SK-N-SH (cell line): Measurements from ENCODE around the gene PFDN1. TPM values are rescaled to one million over a fixed set of nuclear protein-coding genes. Genes with fewer than 3 reads are reported as not detected.

ENCODE experiments used
- CTCF ChIA-PET: fragments of 300-600, 350-600 bp; formaldehyde crosslinking; extraction: SDS; loops from one replicate; lab custom pipeline; 2021; lab: Yijun Ruan, JAX
- POLR2A ChIA-PET: fragments of 350-600 bp; sonication (Branson Sonifier 250); formaldehyde crosslinking; extraction: SDS; loops from one replicate; lab custom pipeline; 2020; ENCODE audit warnings: antibody characterized with exemption, inconsistent platforms; lab: Yijun Ruan, JAX
- DNase-seq: peaks from one replicate; pipeline ENCODE4 v3.0.0; 2012
- H2AFZ ChIP-seq: fragments of 200-600 bp; sonication (generic); 2 replicates; pipeline ENCODE4 v1.8.1; 2016; ENCODE audit warnings: antibody characterized with exemption, mild to moderate bottlenecking, low read depth
- H3F3A ChIP-seq: fragments of 200-600 bp; sonication (generic); replicated peaks from 2 replicates; pipeline ENCODE3; 2016; ENCODE audit warnings: antibody characterized with exemption, mild to moderate bottlenecking; ENCODE audit not compliant: insufficient read depth
- H3K27ac ChIP-seq, 2 experiments: fragments of 200-500 bp in 1 of 2; fragments of 200-600 bp in 1 of 2; sonication (Bioruptor generic) in 1 of 2; sonication (generic), shearing (Covaris generic) in 1 of 2; 2 replicates each; pipeline versions ENCODE4 v1.5.1 to v1.6.1; 2014 to 2016; ENCODE audit warnings: low read depth in 2 of 2, inconsistent platforms in 1 of 2, low read length in 1 of 2, mild to moderate bottlenecking in 1 of 2, mixed read lengths in 1 of 2
- H3K27me3 ChIP-seq: fragments of 200-600 bp; sonication (generic), shearing (Covaris generic); 2 replicates; pipeline ENCODE4 v1.6.1; 2016; ENCODE audit warnings: mixed run types; ENCODE audit not compliant: insufficient read depth
- H3K36me3 ChIP-seq, 2 experiments: fragments of 200-500 bp in 1 of 2; fragments of 200-600 bp in 1 of 2; sonication (Bioruptor generic) in 1 of 2; sonication (generic) in 1 of 2; replicated peaks in 1 of 2; 2 replicates each; pipeline versions ENCODE3 to v1.5.1; 2014 to 2016; ENCODE audit warnings: low read length in 1 of 2, mild to moderate bottlenecking in 1 of 2; ENCODE audit not compliant: insufficient read depth in 2 of 2, control insufficient read depth in 1 of 2
- H3K4me1 ChIP-seq, 2 experiments: fragments of 200-500 bp in 1 of 2; fragments of 200-600 bp in 1 of 2; sonication (Bioruptor generic) in 1 of 2; sonication (generic), shearing (Covaris generic) in 1 of 2; 2 replicates each; pipeline versions ENCODE4 v1.5.1 to v1.6.1; 2014 to 2016; ENCODE audit warnings: low read depth in 1 of 2, low read length in 1 of 2, mixed run types in 1 of 2; ENCODE audit not compliant: insufficient read depth in 2 of 2, control insufficient read depth in 1 of 2
- H3K4me2 ChIP-seq: fragments of 200-600 bp; sonication (generic), shearing (Covaris generic); 2 replicates; pipeline ENCODE4 v1.6.1; 2017; ENCODE audit warnings: mixed run types
- H3K4me3 ChIP-seq, 2 experiments: fragments of 200-500 bp in 1 of 2; fragments of 200-600 bp in 1 of 2; sonication (Bioruptor generic) in 1 of 2; sonication (generic), shearing (Covaris generic) in 1 of 2; 2 replicates each; pipeline versions ENCODE4 v1.5.1 to v1.8.1; 2014 to 2016; ENCODE audit warnings: low read depth in 2 of 2, inconsistent platforms in 1 of 2, low read length in 1 of 2, mild to moderate bottlenecking in 1 of 2, mixed read lengths in 1 of 2, moderate library complexity in 1 of 2
- H3K79me2 ChIP-seq: fragments of 200-600 bp; sonication (generic); 2 replicates; pipeline ENCODE4 v1.8.1; 2017; ENCODE audit warnings: mild to moderate bottlenecking; ENCODE audit not compliant: insufficient read depth
- H3K9ac ChIP-seq: fragments of 200-600 bp; sonication (generic); 2 replicates; pipeline ENCODE4 v1.6.1; 2017; ENCODE audit warnings: mixed run types
- H3K9me2 ChIP-seq: fragments of 200-600 bp; sonication (generic); 2 replicates; pipeline ENCODE4 v1.6.1; 2017; ENCODE audit warnings: mixed run types
- H3K9me3 ChIP-seq: fragments of 200-600 bp; sonication (generic); 2 replicates; pipeline ENCODE4 v1.6.1; 2017; ENCODE audit warnings: mixed run types, mild to moderate bottlenecking, moderate library complexity
- H4K20me1 ChIP-seq: fragments of 200-600 bp; sonication (generic); 2 replicates; pipeline ENCODE4 v1.6.1; 2017; ENCODE audit warnings: mild to moderate bottlenecking, mixed run types; ENCODE audit not compliant: insufficient read depth
- NFIC ChIP-seq: IDR thresholded peaks from 2 replicates; pipeline ENCODE4 v1.4.0; 2012; ENCODE audit warnings: borderline replicate concordance
- RCOR1 ChIP-seq: fragments of 150-350 bp; IDR thresholded peaks from 2 replicates; pipeline ENCODE4 v1.6.1; 2017; ENCODE audit warnings: antibody characterized with exemption, low read length
- SIN3A ChIP-seq: IDR thresholded peaks from 2 replicates; pipeline ENCODE4 v1.6.1; 2012; ENCODE audit warnings: low read depth, mild to moderate bottlenecking, low read length, moderate library complexity, borderline replicate concordance
- SMC3 ChIP-seq: IDR thresholded peaks from 2 replicates; pipeline ENCODE4 v1.6.1; 2012; ENCODE audit warnings: low read depth, low read length, improper control_type of control experiment
- TCF12 ChIP-seq: IDR thresholded peaks from 2 replicates; pipeline ENCODE4 v1.4.0; 2012
- TEAD4 ChIP-seq: IDR thresholded peaks from 2 replicates; pipeline ENCODE4 v1.4.0; 2012; ENCODE audit warnings: mild to moderate bottlenecking, borderline replicate concordance; ENCODE audit not compliant: insufficient read depth
- WGBS: methylation state at CpG from one replicate; pipeline ENCODE4 v1.1.6; 2017; ENCODE audit warnings: low lambda C conversion rate; 5-methylcytosine and 5-hydroxymethylcytosine counted together
- polyA plus RNA-seq, 3 experiments: library from polyadenylated mRNA; depleted of rRNA; stranded (reverse); fragments of >200 nt; gene quantifications; 2 replicates each; pipeline ENCODE4 v1.2.3, GENCODE V29; 2012
- TF ChIP-seq, protein P1 (sequence below): IDR thresholded peaks from 2 replicates; pipeline ENCODE4 v1.4.0; 2012; ENCODE audit warnings: low read depth, borderline replicate concordance
- TF ChIP-seq, protein P2 (sequence below): IDR thresholded peaks from 2 replicates; pipeline ENCODE4 v1.4.0; 2012; ENCODE audit warnings: low read depth
- TF ChIP-seq, protein P3 (sequence below): IDR thresholded peaks from 2 replicates; pipeline ENCODE4 v1.4.0; 2012; ENCODE audit warnings: low read depth, borderline replicate concordance
- TF ChIP-seq, protein P4 (sequence below): IDR thresholded peaks from 2 replicates; pipeline ENCODE4; 2012

PFDN1 gene
- polyA plus RNA-seq, 1 of the 3 experiments (the other 2 are of a cell fraction) = 55.2 TPM

DNA sequence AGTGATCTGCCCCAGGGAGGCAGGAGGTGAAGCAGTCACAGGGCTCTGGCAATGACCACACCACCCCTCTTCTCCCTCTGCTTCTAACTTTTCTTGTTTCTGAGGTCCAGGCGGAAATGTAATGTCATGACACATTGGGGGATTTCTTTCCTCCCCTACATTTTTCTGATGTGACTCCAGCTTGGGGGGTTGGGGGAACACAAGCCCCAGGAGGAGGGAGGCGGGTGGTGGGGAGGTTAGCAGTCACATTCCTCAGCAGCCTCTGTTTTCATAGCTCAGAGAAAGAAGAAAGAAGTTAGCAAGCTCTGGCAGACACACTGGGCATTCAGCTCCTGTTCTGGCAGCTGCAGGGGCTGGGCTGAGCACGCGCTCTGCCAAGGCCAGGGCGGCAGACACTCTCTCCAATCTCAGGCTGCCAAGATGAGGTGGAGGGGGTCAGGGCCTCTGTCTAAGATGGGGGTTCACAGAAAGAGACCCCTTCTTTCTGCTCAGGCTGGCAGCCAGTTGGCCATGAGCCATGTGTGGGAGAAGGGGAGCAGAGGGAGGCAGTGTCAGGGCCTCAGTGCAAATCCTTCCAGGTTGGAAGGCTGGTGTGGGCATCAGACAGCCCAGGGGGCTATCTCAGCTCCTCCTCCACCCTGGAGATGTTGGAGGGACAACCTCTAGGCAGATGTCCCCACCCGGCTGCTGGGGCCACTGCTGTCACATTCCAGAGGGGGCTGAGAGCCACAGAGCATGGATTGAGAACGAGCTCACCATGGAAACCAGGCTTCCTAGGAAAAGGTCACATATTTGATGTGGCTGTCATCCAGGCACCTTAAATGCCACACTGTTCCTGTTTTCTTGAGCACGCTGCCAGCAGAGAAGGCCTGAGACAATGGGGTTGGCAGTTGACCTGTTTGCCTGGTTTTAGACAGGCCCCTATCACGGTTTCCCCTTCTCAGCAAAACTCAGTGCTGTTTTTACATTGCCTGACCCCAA is 20.1 kb upstream of the PFDN1 start (continued):
- TF ChIP-seq, protein P1, sequence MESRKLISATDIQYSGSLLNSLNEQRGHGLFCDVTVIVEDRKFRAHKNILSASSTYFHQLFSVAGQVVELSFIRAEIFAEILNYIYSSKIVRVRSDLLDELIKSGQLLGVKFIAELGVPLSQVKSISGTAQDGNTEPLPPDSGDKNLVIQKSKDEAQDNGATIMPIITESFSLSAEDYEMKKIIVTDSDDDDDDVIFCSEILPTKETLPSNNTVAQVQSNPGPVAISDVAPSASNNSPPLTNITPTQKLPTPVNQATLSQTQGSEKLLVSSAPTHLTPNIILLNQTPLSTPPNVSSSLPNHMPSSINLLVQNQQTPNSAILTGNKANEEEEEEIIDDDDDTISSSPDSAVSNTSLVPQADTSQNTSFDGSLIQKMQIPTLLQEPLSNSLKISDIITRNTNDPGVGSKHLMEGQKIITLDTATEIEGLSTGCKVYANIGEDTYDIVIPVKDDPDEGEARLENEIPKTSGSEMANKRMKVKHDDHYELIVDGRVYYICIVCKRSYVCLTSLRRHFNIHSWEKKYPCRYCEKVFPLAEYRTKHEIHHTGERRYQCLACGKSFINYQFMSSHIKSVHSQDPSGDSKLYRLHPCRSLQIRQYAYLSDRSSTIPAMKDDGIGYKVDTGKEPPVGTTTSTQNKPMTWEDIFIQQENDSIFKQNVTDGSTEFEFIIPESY = 0 out of 2 replicates have a peak, but pooled peaks have one; percentile 67
- TF ChIP-seq, all 33 proteins: peak for 17

DNA sequence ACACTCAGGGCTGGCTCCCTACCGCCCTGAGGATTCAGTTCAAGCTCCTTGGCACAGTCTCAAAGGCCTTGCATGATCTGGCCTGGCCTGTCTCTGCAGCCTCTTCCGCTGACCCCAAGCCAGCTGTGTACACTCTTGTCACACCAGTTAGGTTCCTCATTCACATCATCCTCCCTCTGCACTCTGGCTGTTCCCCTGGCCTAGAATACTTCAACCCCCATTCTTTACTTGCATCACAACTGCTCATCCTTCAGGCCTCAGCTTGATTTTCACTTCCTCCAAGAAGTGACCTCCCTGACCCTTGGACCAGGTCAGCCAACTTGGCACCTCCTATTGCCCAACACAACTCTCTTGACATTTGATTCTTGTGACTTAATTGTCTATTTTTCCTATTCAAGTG is 18.9 kb upstream of the PFDN1 start:
- ChIA-PET CTCF (interaction anchor here (1.3 to 2.6 kb wide), 3 partner anchors 25 to 78 kb away, joined by 3 to 15 read pairs (median 7); partner anchors contain the start of gene HBEGF), POLR2A (no interaction called here)
- no peaks in the 10 kb centered on the region for H3K9me3 ChIP-seq
- 92% methylated on average over 2 of the region's 2 CpGs for WGBS
- peaks cover 7 to 23% of the 10 kb centered on the region in 2 experiments; a peak in 3 of 4 replicates for H3K4me1 ChIP-seq
- H3K79me2 ChIP-seq = no peaks in the 10 kb centered on the region
- no peaks in the 10 kb centered on the region for H3K36me3 ChIP-seq
- H3K27ac ChIP-seq = peak overlapping the region in 1 of 2 experiments; percentile 94; a peak in 2 of 4 replicates
- no peaks in the 10 kb centered on the region for H3K9me2 ChIP-seq
- peaks cover 27% of the 10 kb centered on the region for H3F3A ChIP-seq
- no peak overlapping the region for H3K4me3 ChIP-seq
- TF ChIP-seq NFIC = no peak
- TF ChIP-seq TCF12 = no peak
- no peak for TF ChIP-seq TEAD4
- TF ChIP-seq, protein P2, sequence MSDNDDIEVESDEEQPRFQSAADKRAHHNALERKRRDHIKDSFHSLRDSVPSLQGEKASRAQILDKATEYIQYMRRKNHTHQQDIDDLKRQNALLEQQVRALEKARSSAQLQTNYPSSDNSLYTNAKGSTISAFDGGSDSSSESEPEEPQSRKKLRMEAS = no peak
- no peak for TF ChIP-seq SMC3
- TF ChIP-seq, protein P3, sequence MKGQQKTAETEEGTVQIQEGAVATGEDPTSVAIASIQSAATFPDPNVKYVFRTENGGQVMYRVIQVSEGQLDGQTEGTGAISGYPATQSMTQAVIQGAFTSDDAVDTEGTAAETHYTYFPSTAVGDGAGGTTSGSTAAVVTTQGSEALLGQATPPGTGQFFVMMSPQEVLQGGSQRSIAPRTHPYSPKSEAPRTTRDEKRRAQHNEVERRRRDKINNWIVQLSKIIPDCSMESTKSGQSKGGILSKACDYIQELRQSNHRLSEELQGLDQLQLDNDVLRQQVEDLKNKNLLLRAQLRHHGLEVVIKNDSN = no peak
- TF ChIP-seq, protein P4, sequence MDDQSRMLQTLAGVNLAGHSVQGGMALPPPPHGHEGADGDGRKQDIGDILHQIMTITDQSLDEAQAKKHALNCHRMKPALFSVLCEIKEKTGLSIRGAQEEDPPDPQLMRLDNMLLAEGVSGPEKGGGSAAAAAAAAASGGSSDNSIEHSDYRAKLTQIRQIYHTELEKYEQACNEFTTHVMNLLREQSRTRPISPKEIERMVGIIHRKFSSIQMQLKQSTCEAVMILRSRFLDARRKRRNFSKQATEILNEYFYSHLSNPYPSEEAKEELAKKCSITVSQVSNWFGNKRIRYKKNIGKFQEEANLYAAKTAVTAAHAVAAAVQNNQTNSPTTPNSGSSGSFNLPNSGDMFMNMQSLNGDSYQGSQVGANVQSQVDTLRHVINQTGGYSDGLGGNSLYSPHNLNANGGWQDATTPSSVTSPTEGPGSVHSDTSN = no peak
- no peak for TF ChIP-seq SIN3A
- TF ChIP-seq RCOR1 = no peak
- H3K4me2 ChIP-seq = no peak overlapping the region
- no peaks in the 10 kb centered on the region for H3K27me3 ChIP-seq
- H4K20me1 ChIP-seq = no peaks in the 10 kb centered on the region
- no peak for DNase-seq
- H3K9ac ChIP-seq = no peak overlapping the region
- no peak overlapping the region for H2AFZ ChIP-seq
